Retina (tissue), 1 donor: ENCODE measurements around the gene RNF32.

Source experiments
- DNase-seq: peaks from one replicate; pipeline ENCODE4 v3.0.0-alpha.2; 2016

RNF32 gene

DNA sequence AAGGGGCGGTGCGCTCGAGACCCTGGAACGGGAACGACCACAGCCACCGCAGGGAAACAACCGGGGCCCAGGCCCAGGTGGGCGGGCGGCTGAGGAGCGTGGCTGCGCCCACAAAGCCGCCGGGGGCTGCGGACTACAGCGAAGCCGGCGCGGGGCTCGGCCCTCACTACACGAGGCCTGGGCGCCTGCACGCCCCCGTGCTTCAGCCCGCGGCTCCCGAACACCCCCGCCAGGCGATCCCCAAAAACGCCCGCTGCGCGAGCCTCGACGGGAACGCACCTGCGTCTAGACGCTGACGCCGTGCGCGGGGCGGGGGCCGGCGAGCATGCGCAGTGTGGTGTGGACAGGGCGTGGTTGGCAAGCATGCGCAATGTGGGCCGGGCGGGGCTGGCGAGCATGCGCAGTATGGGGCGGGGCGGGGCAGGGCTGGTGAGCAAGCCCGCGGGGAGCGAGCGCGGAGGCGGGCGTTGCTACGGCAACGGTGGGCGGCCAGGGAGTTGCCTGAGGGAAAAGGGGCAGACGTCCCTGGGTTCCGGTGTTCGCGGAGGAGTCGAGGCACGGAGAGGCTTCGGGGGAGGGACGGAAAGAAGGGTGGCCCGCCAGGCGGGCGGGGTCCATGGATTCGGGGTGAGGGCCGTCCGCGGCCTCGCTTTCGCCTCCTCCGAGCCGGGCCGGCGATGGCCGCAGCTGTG lies at the start of gene RNF32:
Gene RNF32 (plus strand): TSS at position 518 of the 692 bp plus-strand sequence. CDS start 3,104 bp downstream, outside the sequence.
- DNase-seq: peak; percentile 95

DNA sequence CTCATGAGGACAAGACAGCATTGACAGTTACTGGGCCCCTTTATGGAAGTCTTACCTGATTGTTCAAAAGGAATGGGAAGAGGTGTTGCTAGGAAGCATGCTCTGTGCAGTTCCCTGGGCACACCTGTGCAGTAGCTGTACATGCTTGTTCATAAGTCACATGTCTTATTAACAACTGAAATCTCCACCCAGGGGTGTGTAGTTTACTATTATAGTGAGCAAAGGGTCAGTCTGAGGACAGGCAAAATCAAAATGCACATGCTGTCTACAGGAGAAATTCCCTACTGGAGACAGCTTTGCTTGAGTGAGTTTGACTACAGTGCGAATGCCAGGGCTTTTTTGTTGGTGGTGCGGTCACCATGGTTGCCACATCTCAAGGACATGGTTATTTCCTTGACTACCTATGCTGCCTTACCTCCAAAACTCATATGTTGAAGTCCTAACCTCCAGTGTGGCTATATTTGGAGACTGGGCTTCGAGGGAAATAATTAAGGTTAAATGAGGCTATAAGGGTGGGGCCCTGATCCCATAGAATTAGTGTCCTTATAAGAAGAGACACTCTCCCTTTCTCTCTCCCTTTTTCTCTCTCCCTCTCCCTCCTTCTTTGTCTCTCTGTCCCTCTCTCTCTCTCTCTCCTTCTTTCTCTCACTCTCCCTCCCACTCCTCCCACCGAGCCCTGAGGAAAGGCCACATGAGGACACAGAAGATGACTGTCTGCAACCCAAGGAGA lies 48.3 kb upstream of the RNF32 start:
- DNase-seq: no peak

DNA sequence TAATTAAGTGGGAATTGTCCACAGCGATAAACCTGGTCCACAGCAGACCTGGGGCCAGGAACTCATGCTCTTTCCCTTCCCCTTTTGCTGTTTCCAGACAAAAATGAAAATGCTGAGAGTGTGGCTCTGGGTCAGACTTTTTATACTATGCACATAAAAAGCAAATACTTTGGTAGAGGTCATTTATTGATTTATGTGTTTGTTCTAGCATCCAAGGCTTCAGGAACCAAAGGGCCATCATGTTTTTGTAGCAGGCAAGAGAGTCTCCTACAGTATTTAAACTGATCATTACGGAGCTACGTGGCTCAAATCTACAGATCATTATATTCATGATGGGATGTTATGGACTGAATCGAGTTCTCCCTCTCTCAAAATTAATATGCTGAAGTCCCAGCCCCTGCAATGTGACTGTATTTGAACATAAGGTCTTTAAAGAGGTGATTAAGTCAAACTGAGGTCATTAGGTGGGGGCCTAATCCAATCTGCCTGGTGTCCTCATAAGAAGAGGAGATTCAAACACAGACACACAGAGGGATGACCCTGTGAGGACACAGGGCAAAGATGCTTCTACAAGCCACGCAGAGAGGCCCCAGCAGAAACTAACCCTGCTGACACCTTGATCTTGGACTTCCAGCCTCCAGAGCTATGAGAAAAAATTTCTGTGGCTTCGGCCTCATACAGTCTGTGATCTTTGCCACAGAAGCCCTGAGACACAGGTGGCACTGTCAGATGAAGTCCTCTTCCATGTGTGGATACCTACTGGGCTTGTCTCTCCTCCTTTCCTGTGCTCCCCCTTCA lies 46.1 kb upstream of the RNF32 start:
- no peak for DNase-seq

DNA sequence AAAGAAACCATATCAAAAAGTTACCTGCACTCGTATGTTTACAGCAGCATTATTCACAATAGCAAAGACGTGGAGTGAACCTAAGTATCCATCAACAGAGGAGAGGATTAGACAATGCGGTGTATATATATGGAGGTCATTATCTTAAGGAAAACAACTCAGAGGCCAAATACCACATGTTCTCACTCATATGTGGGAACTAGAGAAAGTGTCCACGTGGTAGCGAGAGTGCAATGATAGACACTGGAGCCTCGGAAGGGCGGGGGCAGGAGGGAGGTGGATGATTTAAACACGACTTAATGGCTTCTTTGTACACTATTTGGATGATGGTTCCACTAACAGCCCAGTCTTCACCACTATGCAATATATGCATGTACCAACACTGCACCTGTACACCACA lies 40.1 kb upstream of the RNF32 start:
- no peak for DNase-seq

DNA sequence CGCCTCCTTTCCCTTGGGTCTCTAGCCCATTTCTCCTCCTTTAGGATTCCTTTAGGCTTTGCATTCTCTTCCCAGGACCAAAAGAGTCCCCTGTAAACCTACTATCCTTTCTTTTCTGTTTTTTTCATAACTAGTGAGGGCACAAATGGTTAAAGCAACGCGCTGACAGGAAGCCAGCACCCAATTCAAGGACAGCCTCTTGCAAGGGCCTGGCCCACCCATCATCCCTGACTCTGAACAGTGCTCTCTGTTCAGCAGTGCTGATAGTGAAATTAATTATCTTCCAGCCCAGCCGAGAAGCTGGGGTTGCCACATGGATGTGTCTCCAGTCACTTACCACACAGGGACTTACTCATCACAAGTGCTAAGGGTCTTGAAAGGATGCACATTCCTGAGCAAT lies 38.3 kb upstream of the RNF32 start:
- no peak for DNase-seq

DNA sequence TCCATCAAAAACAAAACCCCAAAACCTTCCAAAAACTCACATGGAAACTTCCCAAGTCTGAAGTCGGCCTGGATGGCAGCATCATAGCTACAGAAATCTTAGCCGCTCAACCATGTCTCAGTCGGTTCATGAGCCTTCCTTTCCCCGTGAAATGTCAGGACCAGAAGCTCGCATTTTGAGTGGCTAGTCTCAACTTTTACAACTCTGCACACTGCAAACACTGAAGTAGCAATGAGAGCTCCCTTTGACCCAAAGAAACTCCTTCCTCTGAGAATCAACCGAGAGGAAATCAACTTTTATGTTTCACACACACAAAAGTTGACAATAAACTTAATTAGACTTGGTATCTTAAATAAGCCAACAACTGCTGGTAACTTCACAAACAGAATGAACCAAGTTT lies 37.6 kb upstream of the RNF32 start:
- DNase-seq: no peak

DNA sequence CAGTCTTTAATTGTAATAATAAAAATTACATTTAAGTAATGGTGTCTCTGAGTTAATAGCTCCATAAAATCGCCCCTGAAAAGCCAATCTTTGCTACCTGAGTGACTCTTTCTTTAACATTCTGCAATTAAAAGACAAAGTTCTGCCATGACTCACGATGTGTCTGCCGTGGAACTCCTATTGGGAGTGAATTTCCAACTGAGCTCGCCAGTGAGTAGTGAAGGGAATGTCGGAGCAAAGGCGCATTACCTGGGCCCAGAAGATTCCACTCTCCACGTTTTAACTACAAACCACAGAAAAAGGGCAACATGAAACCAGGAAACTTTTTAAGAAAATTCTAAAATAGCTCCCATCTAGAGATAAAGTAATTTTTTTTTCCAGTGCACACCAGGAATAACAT lies 36.9 kb upstream of the RNF32 start:
- no peak for DNase-seq

DNA sequence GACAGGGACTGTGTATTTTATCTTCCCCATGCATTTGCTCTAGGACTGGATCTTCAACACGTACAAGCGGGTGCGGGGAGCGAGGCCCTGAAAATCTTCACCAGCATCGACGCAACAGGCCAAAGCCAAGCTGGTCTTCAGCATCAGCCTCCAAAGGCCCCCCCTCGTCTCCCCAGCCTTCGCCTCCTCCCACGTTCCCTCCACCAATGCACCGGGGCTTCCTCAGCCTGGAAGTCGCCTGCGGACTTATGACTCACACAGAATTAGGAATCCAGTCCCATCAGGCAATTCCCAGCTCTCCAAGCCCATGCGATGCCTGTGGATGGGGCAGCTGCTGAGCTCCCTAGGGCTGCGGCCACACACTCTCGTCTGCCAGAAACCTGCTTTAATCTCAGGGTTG lies 36.3 kb upstream of the RNF32 start:
- no peak for DNase-seq

DNA sequence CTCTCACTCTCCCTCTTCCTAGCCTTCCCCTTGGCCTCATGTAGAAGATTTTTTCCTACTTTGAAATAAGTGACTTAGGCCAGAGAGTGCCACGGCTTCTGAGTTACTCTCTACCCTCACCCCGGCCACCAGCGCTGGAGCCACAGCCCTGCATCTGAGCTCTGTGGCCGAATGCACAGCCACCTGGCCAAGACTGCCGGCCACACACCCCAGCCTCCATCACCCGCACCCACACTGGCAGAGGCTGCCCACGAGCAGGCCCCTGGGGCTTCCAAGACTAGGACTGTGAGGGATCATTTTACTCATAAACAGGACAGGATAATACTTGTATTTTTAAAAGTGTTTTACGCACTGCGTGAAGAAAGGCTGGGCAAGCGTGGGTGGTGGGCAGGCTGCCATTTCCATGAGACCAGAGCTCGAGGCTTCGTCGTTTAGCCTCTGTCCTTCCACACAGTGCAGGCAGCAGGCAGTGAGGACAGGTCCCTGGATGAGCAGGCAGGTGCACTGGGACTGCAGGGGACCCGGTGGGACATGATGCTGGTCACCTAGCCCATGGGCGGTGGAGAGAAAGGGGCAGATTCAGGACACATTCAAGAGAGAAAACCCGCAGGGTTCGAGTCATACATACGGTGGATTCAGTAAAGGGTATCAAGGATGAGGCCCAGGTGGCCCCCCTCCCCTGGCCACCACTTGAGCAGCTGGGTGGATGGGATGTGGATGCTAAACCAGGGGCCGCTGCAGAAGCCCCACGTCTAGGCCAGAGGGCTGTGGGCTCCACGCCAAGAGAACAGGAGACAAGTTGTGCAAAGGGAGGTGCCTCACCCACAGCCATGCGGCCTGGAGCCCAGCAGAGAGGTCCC lies 35.5 kb upstream of the RNF32 start:
- DNase-seq: no peak

DNA sequence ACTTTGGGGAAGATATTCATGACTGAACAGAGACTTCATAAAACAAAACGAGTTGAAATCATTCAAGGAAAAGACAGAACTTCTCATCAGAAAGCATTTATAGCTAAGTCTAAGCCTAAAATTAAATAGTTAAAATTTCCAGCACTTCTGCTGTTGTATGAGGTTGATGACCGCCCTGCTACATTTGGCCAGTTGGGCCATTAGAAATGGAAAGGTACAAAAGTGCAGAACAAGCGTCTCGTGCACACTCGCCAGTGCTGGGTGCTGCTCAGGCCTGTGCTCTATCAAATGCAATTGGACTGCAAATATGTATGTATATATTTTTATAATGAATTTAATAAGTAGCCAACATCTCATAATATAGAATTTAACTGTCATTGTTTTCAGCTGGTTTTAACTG lies 34.4 kb upstream of the RNF32 start:
- no peak for DNase-seq

DNA sequence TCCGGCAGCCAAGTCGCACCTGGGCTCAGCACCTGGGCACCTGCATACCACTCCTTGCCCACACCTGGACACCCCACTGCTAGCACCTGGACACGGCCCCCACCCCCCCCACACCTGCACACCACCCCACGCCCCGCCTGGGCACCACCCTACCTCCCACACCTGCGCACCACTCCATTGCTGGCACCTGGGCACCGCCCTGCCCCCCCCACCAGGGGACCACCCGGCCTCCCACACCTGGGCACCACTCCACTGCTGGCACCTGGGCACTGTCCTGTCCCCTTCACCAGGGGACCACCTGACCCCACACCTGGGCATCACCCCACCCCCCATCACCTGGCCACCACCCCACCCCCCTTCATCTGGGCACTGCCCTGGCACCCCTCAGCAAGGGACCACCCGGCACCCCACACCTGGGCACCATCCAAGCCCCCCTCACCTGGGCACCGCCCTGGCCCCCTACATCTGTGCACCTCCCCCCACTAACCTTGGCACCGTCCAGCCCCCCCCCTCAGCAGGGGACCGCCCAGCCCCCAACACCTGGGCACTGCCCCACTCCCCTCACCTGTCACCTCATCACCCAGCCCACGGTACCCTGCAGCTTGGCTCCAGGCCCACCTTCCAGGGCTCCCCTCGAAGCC lies 33.8 kb upstream of the RNF32 start:
- no peak for DNase-seq

DNA sequence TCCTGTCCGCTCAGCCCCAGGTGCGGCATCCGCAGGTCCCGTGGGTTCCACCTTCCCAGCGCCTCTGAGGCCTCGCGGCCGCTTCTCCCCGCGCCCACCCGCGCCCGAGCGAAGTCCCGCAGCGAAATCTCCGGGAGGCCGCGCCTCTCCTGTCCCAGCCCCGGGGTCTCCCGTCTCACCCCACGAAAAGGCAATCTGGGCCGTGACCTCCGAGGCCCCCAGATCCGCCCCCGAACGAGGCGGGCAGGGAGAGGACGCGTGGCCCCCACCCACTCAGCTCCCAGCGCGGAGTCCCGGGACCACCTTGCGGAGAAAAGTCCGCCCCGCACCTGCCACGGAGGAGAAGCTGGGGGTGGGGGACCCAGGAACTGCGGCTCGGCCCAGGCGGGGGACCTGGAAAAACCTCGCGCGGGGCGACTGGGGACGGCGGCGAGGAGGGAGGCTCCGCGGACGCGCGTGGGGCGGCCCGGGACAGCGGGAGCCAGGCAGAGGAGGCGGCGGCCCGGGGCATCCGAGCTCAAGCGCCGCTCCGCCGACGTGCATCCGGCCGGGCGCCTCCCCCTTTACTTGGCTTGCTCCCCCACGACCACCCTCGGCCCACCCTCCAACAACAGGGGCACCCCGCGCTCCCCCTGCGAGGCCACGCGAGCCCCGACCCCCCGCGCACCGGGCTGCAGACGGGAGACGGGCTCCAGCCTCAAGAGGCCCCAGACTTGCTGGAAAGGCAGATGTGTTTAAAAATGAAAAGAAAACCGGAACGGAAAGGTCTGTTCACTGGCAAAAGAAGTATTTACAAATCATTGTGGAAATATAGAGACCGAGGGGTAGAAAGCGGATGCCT lies 33.0 kb upstream of the RNF32 start:
- DNase-seq: peak; percentile 30

DNA sequence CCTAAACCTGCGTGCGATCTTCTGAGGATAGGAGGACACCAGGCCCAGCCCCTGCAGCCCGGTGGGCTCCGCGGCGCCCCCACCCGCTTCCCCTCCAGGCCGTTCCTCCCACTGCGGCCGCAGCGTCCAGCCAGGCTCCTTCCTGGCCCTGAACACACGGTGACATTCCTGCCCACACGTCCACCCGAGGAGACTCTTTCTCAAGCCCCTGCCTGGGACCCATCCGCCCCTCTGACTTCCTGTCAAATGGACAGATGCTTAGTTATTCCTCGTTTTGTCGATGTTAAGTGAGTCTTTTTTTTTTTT lies 32.4 kb upstream of the RNF32 start:
- DNase-seq: peak; percentile 60

DNA sequence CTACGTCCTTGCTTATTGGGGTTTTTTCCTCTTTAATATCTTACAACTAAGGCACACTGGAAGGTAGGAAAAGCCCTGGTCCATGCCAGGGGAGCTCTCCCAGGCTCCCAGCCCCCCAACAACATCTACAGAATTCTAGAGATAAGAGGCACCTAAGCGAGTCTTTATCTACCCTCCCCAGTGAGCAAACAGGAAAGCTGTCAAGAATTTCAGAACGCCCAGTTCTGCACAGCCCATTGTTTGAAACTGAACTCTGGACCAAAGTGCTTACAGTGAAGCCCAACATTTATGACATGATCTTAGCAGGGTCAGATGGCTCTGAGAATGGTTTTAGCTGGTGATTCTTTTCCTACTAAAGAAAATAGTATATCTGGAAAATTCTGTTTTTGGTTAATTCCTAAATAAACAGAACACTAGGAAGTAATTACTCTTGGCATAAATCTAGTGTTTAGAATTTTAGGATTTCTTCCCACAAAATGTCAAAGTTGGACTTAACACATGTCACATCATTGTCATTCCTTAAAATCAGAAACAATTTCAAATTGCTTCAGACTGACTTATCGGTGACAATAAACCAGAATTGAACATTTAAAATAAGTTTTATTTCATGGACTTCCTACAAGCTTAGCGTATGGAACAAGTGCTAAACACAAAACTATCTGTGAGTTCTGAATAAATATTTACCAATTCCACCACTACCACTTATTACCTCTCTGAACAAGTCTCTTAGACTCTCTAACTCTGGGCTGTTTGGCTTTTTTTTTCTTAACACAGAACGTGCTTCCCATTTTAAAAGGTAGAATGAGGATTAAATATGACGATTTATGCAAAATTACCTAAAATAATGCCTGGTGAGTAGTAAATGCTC lies 31.3 kb upstream of the RNF32 start:
- no peak for DNase-seq

DNA sequence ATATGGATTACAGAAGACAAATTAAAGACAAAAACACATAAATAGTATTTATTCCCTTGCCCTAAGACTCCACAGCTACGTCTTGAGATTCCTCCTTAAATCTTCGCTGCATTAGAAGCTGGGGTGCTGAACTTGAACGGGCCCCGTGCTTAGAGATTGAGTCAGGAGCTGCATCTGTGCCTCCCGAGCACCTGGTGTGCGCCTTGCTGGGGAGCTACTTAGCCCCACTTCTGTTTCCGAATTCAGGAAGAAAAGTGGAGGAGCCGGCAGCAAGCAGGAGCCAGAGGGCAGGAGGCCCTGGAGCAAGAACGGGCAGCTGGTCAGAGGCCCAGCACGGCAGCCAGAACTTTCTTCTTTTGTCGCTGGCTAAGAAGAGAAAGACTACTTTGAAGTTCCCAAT lies 30.4 kb upstream of the RNF32 start:
- no peak for DNase-seq

DNA sequence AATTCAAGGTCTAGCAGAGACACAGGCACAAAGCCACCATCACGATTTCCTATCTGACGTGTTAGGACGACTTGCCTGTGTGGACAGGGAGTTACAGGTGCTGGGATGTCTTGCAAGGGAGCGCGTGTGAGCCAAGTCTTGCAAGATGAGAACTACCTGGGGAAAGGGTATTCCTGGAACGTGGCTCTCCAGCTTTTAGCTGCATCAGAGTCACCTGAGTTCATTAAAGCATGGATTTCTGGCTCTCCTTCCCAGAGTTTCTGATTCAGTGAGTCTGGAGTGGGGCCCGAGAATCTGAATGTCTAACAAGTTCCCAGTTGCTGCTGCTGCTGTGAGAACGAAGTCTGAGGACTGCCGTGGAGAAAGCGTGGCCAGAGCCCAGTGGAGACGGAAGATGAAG lies 30.0 kb upstream of the RNF32 start:
- no peak for DNase-seq

DNA sequence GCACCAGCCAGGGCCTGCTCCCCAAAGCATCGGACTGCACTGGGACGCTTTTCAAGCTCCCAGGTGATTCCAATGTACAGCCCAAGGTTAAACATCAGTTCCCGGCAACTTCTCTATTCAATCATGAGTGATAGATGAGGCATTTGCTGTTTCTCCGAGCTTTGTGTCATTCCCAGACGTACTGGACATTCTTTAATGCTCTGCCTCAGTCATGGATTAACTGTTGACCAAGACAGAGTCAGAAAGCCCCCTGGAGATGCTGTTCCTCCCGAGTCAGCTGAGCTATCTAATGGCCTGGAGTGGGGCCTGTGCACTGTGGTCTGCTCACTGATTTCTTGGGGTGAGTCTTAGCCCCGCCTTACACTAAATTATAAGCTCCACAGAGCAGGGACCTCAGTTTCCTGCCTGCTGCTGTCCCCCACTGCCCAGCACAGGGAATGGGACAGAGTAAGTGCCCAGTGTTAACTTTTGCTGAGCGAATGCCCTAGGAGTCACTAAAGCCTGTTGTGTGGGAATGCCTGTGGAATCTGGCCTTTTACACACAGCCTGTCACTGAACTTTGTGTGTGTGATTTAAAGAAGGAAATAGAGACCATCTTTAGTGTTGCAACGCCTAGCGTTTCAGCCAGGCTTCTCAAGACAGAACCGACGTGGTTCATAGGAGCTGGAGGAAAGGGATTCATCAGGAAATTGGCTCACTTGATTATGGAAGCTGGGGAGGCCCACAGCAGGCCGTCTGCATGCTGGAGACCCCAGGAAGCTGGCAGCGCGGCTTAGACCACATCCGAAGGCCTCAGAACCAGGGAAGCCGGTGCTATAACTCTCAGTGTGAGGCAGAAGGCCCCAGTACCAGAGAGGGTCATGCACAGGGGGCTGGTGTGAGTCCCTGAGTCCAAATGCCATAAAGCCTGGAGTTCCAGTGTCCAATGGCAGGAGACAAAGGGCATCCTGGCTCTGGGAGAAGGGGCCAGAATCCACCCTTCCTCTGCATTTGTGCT lies 29.3 kb upstream of the RNF32 start:
- no peak for DNase-seq

DNA sequence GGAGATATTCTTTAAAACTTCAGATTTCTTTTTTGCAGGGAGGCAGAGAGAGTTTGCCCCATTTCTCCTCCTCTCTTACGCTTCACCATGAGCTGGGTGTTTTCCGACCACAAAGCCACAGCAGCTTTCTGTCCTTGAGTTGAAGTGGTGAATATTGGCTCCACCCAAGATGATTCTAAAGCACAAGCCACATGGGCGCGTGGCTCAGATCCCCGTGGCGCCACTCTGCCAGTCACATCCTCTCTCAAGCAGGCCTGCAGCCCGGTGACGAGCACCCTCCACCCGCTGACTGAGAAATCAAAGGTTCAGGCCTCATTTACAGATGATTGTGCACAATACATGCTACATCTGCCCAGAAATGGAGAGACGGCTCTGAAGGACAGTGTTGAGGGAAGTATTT lies 27.6 kb upstream of the RNF32 start:
- no peak for DNase-seq
